GM12891 (cell line): Measurements from ENCODE around the gene HSF2BP.

ENCODE experiments used
- DNase-seq: peaks from one replicate; pipeline ENCODE4 v3.0.0; 2011; ENCODE audit warnings: low spot score; ENCODE audit not compliant: insufficient read length
- FAIRE-seq: peaks from 2 replicates; lab custom pipeline; 2011; peaks lifted over from hg19 to GRCh38; lab: Jason Lieb, UNC
- PAX5 ChIP-seq: IDR thresholded peaks from 2 replicates; pipeline ENCODE4 v1.6.1; 2011; ENCODE audit warnings: low read length, moderate library complexity, mild to moderate bottlenecking; ENCODE audit not compliant: insufficient read depth, severe bottlenecking
- POLR2A ChIP-seq: IDR thresholded peaks from 2 replicates; pipeline ENCODE4 v1.6.1; 2011; ENCODE audit warnings: low read depth, low read length, control low read depth
- POLR2AphosphoS5 ChIP-seq: IDR thresholded peaks from 2 replicates; pipeline ENCODE4 v1.6.1; 2011; ENCODE audit warnings: low read depth, low read length, control low read depth
- POU2F2 ChIP-seq: IDR thresholded peaks from 2 replicates; pipeline ENCODE4 v1.6.1; 2011; ENCODE audit warnings: low read depth, mild to moderate bottlenecking, control low read depth, low read length, moderate library complexity
- SPI1 ChIP-seq: IDR thresholded peaks from 2 replicates; pipeline ENCODE4 v1.6.1; 2011; ENCODE audit warnings: low read depth, low read length, control low read depth
- TAF1 ChIP-seq: IDR thresholded peaks from 2 replicates; pipeline ENCODE4 v1.6.1; 2011; ENCODE audit warnings: low read depth, low read length, control low read depth

HSF2BP gene

GRCh38 chr21:43667191-43667904, 8.1 kb upstream of the HSF2BP start:
- no peak for FAIRE-seq
- TF ChIP-seq POLR2A (no peak), POU2F2 (no peak), TAF1 (no peak), POLR2AphosphoS5 (no peak), PAX5 (no peak), SPI1 (no peak)
- DNase-seq = no peak

- TF ChIP-seq TAF1 (no peak), SPI1 (no peak), POLR2AphosphoS5 (no peak), POLR2A (no peak), POU2F2 (no peak), PAX5 (no peak)
- FAIRE-seq (no peak), DNase-seq (no peak)
Observed at GRCh38 chr21:43665879-43666278, 6.6 kb upstream of the HSF2BP start.

DNA sequence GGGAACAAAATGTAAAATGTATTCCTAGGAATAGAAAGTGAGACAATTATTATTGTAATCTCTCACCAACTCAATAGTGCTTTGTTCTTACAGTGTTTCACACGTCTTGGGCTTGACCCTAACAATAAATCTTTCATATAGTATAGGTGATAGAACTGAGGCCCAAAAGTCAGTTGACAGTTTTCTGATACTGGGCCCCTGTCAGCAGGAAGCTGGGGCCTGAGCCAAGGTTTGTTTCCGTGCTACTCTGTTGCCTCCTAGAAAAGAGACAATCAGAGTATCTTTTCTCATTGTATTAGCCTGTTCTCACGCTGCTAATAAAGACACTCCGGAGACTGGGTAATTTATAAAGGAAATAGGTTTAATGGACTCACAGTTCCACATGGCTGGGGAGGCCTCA, 5.1 kb upstream of the HSF2BP start:
- FAIRE-seq = no peak
- TF ChIP-seq POLR2A (no peak), TAF1 (no peak), POLR2AphosphoS5 (no peak), SPI1 (no peak), POU2F2 (no peak), PAX5 (no peak)
- DNase-seq = no peak

DNA sequence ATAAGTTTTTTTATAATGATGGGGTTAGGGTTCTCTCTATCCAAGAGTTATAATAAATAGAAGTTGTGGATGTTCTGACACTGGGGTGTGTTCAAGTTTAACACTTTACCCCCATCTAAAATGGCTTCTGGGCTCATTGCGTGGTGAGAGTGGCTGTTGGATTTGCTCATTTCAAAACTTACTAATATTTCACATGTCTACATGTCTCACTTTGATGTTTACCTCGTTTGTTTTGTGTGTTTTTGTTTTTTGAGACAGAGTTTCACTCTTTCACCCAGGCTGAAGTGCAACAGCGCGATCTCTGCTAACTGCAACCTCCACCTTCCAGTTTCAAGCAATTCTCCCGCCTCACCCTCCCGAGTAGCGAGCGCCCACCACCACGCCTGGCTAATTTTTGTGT, 3.7 kb upstream of the HSF2BP start:
- TF ChIP-seq PAX5 = no peak
- no peak for TF ChIP-seq POU2F2
- no peak for TF ChIP-seq SPI1
- TF ChIP-seq POLR2AphosphoS5 = no peak
- TF ChIP-seq POLR2A = no peak
- TF ChIP-seq TAF1 = no peak

DNA sequence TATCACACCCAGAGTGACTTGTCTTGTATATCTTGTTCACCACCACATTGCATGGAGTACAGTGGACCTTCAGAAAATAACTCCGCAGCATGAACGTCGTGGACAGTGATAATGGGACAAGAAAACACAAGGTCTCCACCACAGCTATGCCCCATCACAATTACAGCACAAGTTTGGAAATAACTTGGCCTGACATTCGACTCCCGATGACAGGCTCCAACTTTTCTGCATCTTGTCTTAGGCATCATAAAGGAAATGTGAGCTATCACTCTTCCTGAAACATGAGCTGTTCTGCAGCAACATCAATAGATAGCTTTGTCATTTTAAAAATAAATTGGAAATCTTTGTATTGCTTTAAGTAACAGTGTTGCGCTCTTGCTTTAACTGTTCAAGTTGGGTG, 3.0 kb upstream of the HSF2BP start:
- no peak for DNase-seq
- no peak for TF ChIP-seq POU2F2
- no peak for TF ChIP-seq SPI1
- no peak for TF ChIP-seq PAX5
- no peak for FAIRE-seq

More for the DNA sequence above, 3.7 kb upstream of the HSF2BP start:
- DNase-seq (no peak), FAIRE-seq (no peak)

DNA sequence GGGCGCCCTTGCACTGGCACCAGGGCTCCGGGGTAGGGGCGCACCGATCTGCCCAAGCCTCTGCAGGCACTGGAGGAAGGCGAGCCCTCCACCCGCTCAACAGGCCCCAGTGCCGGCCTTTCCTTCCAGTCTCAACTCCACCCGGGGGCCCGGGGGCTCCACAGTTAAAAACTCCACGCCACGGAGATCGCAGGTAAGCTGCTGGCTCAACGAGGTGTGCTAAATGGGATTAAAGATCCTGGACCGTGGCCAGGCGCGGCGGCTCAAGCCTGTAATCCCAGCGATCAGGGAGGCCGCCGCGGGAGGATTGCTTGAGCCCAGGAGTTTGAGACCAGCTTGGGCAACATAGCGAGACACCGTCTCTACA, 536 bp downstream of the HSF2BP start:
- DNase-seq (no peak), FAIRE-seq (no peak)
- TF ChIP-seq POU2F2 (no peak), SPI1 (no peak), PAX5 (no peak), TAF1 (no peak), POLR2A (no peak), POLR2AphosphoS5 (no peak)

DNA sequence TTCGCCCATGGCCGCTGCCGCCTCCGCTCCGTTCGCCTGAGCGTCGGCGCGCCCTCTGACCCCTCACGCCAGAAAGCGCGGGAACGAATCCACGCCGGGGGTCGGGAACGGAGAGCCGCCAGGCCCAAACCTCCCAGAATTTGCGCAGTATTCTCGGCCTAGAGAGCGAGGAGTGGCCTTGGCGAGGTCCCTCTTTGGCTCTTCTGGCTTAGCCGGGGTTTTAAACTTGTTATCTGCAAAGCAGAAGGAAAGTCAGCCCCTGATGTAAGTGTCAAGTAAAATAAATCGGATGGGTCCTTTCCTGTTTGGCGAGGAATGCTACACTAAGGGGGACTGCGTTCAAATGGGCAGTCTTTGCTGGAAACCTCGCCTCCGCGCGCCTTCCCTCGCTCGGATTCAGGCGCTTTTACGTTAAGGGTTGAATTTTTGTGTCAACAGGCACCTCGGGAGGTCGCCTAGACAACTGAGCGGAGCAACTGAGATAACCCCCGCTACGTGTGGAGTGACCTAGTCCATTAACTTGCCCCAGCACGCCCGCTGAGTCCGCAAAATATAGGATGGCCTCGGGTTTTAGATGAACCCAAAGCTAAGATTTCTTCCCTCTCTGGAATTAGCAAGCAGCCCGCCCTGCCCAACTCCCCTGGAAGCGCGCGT, 1.1 kb downstream of the HSF2BP start:
- no peak for FAIRE-seq
- TF ChIP-seq POLR2AphosphoS5 (no peak), POU2F2 (no peak), POLR2A (no peak), TAF1 (no peak), PAX5 (no peak), SPI1 (no peak)
- no peak for DNase-seq

DNA sequence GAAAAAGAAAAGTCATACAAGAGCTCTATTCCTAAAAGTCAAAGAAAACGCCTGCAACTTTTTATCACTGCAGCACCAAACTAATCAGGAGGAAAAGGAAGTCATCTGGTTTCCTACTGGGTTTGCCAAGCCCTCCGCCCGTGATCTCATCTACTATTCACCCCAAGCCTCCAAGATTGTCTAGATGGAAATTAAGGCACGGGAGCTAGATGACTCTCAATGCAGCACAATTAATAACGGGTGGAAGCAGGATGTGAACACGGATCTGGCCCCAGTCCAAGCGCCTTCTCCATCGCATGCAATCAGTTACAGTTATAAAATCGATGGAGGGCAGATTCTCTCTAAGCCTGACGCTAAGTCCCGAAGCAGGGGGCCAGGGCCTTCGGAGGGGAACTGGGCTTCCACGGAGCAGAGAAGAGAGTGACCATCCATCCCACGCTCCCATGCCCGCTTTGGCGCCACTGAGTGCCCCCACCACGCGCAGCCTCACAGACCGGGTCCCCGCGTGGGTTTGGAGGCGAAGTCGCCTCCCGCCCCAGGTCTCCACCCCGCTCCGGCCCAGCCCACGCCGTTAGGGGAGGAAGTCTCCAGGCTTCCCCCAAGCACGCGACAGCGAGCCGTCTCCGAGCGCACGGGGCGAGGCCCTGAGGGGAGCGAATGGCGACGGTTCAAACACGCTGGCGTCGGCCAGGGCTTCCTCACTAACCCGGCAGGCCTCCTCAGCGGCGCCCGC, 1.8 kb downstream of the HSF2BP start:
- TF ChIP-seq SPI1 = no peak
- DNase-seq = no peak
- FAIRE-seq = no peak

- TF ChIP-seq POLR2AphosphoS5 (no peak), PAX5 (no peak), SPI1 (no peak), TAF1 (no peak), POLR2A (no peak), POU2F2 (no peak)
- FAIRE-seq (no peak), DNase-seq (no peak)
Observed at GRCh38 chr21:43654806-43655489, 4.3 kb downstream of the HSF2BP start.
